Measurements from ENCODE around the gene MUCL3.
"Not testable (repeated sequence)": the region's sequence is repeated elsewhere in the genome, so short reads cannot be mapped to it uniquely, and the experiment has no call there.

DNA sequence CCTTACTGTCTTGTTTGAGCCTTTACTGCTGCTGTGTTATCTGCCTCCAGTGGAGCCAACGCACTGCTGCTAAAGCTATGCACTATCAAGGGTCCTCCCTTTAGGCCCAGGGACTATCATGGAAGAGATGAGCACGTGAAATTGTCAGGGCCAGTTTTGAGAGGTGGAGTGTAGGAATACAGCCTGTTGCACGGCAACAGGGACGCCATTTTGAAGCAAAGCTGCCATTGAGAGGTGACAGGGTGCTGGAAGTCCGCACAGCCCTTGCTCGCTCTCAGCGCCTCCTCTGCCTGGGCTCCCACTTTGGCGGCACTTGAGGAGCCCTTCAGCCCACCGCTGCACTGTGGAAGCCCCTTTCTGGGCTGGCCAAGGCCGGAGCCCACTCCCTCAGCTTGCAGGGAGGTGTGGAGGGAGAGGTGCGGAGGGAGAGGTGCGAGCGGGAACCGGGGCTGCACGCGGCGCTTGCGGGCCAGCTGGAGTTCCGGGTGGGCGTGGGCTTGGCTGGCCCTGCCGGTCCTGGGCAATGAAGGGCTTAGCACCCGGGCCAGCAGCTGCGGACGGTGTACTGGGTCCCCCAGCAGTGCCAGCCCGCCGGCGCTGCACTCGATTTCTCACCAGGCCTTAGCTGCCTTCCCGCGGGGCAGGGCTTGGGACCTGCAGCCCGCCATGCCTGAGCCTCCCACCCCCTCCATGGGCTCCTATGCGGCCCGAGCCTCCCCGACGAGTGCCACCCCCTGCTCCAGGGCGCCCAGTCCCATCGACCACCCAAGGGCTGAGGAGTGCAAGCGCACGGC lies 59.5 kb downstream of the MUCL3 start:
- TF ChIP-seq, protein P1, sequence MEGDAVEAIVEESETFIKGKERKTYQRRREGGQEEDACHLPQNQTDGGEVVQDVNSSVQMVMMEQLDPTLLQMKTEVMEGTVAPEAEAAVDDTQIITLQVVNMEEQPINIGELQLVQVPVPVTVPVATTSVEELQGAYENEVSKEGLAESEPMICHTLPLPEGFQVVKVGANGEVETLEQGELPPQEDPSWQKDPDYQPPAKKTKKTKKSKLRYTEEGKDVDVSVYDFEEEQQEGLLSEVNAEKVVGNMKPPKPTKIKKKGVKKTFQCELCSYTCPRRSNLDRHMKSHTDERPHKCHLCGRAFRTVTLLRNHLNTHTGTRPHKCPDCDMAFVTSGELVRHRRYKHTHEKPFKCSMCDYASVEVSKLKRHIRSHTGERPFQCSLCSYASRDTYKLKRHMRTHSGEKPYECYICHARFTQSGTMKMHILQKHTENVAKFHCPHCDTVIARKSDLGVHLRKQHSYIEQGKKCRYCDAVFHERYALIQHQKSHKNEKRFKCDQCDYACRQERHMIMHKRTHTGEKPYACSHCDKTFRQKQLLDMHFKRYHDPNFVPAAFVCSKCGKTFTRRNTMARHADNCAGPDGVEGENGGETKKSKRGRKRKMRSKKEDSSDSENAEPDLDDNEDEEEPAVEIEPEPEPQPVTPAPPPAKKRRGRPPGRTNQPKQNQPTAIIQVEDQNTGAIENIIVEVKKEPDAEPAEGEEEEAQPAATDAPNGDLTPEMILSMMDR (IDR thresholded peaks at IDR 0.05), result not testable (repeated sequence)
- TF ChIP-seq POLR2A (IDR thresholded peaks at IDR 0.05), result not testable (repeated sequence)
